ENCODE results near the gene SCAPER.

DNA sequence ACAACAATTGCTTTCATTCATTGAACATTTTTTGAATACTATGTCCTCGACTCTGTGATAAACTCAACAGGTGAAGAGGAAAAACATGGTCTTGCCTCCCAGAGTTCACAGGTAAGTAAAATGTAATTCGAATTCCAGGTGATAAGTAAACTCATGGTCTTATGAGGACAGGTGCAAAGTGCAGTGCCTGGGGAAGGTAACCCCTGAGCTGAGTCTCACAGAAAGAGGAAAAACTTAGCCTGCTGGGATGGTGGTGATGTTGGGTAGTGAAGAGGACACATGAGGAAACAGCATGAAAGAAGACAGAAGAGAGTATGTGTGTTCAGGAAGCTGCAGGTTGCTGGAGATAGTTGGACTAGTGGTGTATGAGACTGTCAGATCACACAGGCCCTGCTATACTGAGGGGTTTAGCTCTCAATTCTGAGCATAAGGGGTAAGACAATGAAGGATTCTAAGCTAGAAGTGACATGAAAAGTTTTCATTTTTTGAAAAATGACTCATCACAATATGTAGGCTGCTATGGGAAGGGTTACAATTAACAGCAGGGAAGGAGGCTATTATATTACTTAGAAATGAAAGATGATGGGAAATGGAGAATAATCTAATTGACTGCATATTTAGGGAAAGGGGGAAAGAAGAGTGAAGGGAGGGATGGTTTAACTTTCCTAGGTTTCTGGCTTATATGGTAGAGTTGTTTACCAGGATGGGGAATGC is 457.3 kb downstream of the SCAPER start:
- no peak for TF ChIP-seq POLR2A (IDR thresholded peaks at IDR 0.05; ENCODE audit: low read length)
- no peak for TF ChIP-seq GATA1 (IDR thresholded peaks at IDR 0.05; ENCODE audit: low read depth, low read length)
